Measurements from ENCODE around the gene AFMID. TPM values are rescaled to one million over a fixed set of nuclear protein-coding genes. Genes with fewer than 3 reads are reported as not detected.
"Not testable (repeated sequence)": the region's sequence is repeated elsewhere in the genome, so short reads cannot be mapped to it uniquely, and the experiment has no call there.

The AFMID gene
- total RNA-seq, 1 experiment from 2014 or later, result 30.4 TPM

DNA sequence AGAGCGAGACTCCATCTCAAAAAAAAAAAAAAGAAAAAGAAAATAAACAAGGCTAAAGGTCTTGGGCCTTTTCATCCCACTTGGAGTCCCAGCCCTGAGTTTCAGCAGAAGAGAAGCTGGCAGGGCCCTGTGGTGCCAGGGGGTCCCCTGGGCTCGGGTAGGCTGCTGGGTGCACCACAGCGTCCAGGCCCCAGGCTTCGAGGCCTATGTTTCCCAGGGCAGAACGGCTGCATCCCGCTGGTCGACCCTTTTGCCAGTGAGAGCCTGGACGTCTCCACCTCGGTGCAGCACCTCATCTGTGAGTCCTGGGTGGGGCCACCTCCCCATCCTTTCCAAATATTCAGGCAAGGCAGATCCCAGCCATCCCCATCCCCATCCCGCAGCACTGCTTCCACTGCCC is 46.5 kb downstream of the AFMID start:
- no peaks in the 10 kb centered on the region for H3K9me3 ChIP-seq (ENCODE audit: insufficient read depth, low read depth)
- TF ChIP-seq, protein P1, sequence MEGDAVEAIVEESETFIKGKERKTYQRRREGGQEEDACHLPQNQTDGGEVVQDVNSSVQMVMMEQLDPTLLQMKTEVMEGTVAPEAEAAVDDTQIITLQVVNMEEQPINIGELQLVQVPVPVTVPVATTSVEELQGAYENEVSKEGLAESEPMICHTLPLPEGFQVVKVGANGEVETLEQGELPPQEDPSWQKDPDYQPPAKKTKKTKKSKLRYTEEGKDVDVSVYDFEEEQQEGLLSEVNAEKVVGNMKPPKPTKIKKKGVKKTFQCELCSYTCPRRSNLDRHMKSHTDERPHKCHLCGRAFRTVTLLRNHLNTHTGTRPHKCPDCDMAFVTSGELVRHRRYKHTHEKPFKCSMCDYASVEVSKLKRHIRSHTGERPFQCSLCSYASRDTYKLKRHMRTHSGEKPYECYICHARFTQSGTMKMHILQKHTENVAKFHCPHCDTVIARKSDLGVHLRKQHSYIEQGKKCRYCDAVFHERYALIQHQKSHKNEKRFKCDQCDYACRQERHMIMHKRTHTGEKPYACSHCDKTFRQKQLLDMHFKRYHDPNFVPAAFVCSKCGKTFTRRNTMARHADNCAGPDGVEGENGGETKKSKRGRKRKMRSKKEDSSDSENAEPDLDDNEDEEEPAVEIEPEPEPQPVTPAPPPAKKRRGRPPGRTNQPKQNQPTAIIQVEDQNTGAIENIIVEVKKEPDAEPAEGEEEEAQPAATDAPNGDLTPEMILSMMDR (conservative IDR thresholded peaks at IDR 0.05), result no peak
- no peak for TF ChIP-seq EZH2 (IDR thresholded peaks at IDR 0.05; ENCODE audit: low read depth)
- intact Hi-C loops (cut with micrococcal nuclease; ENCODE audit: unreplicated experiment), result no loop called here
- H3K27me3 ChIP-seq (ENCODE audit: insufficient read depth, low read depth), result no peaks in the 10 kb centered on the region
- DNase-seq, result no peak
- H3K4me1 ChIP-seq (replicated peaks; ENCODE audit: insufficient read depth), result no peaks in the 10 kb centered on the region
- ChIA-PET CTCF (no interaction called here), POLR2A (ENCODE audit: unreplicated experiment) (no interaction called here)
- H3K79me2 ChIP-seq (ENCODE audit: low read depth), result no peaks in the 10 kb centered on the region
- no peak overlapping the region for H3K27ac ChIP-seq
- H3K9me2 ChIP-seq (ENCODE audit: insufficient read depth), result no peaks in the 10 kb centered on the region
- no TSS peak for BruUV-seq (replicated peaks)
- no peak overlapping the region for H2AFZ ChIP-seq
- no peak overlapping the region for H3K4me2 ChIP-seq
- no peaks in the 10 kb centered on the region for H3K36me3 ChIP-seq (ENCODE audit: low read depth)
- no peaks in the 10 kb centered on the region for H3F3A ChIP-seq (ENCODE audit: insufficient read depth, low read depth)
- H4K20me1 ChIP-seq (ENCODE audit: insufficient read depth), result no peaks in the 10 kb centered on the region
- H3K4me3 ChIP-seq, result no peak overlapping the region

DNA sequence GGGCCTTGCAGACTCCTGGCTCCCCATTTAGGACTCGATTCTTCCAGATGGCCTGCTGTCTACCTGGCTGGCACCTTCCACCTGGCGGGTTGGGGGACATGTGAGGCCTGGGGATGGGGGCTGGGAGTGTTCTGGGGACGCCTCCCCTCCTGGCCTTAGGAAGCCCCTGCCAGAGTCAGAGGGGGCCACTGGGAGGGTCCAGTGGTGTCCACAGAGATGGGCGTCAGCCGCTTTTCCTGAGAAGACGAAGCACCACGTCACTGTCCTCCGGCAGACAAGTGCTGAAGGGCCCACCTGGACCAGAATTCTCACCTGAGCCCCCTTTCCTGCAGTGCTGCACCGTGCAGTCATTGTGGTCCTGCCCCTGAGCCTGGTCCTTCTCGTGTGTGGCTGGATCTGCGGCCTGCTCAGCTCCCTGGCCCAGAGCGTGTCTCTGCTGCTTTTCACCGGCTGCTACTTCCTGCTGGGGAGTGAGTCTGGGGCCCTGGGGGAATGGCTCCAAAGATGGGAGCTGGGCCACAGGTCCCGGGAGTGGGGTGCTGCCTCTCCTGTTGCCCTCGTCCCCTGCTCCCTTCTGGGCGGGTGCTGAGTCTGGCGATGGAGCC is 47.2 kb downstream of the AFMID start:
- no peaks in the 10 kb centered on the region for H4K20me1 ChIP-seq (ENCODE audit: insufficient read depth)
- no peaks in the 10 kb centered on the region for H3F3A ChIP-seq (ENCODE audit: insufficient read depth, low read depth)
- H2AFZ ChIP-seq, result no peak overlapping the region
- ChIA-PET CTCF (interaction anchor here (0.5 kb wide), 1 partner anchor 92 kb away, joined by 18 read pairs; no protein-coding TSS in a partner anchor), POLR2A (ENCODE audit: unreplicated experiment) (no interaction called here)
- H3K9me3 ChIP-seq (ENCODE audit: insufficient read depth, low read depth), result no peaks in the 10 kb centered on the region
- no peak overlapping the region for H3K27ac ChIP-seq
- no peak for DNase-seq
- no peak overlapping the region for H3K4me3 ChIP-seq
- H3K4me2 ChIP-seq, result no peak overlapping the region
- no peaks in the 10 kb centered on the region for H3K4me1 ChIP-seq (replicated peaks; ENCODE audit: insufficient read depth)
- H3K36me3 ChIP-seq (ENCODE audit: low read depth), result no peaks in the 10 kb centered on the region
- H3K9me2 ChIP-seq (ENCODE audit: insufficient read depth), result no peaks in the 10 kb centered on the region
- no peaks in the 10 kb centered on the region for H3K27me3 ChIP-seq (ENCODE audit: insufficient read depth, low read depth)
- intact Hi-C loops (cut with micrococcal nuclease; ENCODE audit: unreplicated experiment), result no loop called here
- no TSS peak for BruUV-seq (replicated peaks)
- TF ChIP-seq, protein P1 (conservative IDR thresholded peaks at IDR 0.05), result no peak
- no peak for TF ChIP-seq EZH2 (IDR thresholded peaks at IDR 0.05; ENCODE audit: low read depth)
- no peaks in the 10 kb centered on the region for H3K79me2 ChIP-seq (ENCODE audit: low read depth)

DNA sequence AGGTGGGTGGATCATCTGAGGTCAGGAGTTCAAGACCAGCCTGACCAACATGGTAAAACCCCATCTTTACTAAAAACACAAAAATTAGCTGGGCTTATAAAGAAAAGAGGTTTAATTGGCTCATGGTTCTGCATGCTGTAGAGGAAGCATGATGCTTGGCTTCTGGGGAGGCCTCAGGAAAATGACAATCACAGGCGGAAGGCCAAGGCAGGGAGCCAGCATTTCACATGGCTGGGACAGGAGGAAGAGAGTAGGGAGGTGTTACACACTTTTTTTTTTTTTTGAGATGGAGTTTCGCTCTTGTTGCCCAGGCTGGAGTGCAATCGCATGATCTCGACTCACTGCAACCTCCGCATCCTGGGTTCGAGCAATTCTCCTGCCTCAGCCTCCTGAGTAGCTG is 47.9 kb downstream of the AFMID start:
- DNase-seq; POLR2A ChIA-PET (ENCODE audit: unreplicated experiment); H3K27ac ChIP-seq; H3F3A ChIP-seq (ENCODE audit: insufficient read depth, low read depth); H3K4me2 ChIP-seq; H3K9me2 ChIP-seq (ENCODE audit: insufficient read depth); H3K4me3 ChIP-seq; BruUV-seq (replicated peaks); H3K9me3 ChIP-seq (ENCODE audit: insufficient read depth, low read depth); CTCF ChIA-PET; H3K79me2 ChIP-seq (ENCODE audit: low read depth); H3K4me1 ChIP-seq (replicated peaks; ENCODE audit: insufficient read depth); H4K20me1 ChIP-seq (ENCODE audit: insufficient read depth); intact Hi-C loops (cut with micrococcal nuclease; ENCODE audit: unreplicated experiment); H3K27me3 ChIP-seq (ENCODE audit: insufficient read depth, low read depth); H2AFZ ChIP-seq; H3K36me3 ChIP-seq (ENCODE audit: low read depth): not testable (repeated sequence)

DNA sequence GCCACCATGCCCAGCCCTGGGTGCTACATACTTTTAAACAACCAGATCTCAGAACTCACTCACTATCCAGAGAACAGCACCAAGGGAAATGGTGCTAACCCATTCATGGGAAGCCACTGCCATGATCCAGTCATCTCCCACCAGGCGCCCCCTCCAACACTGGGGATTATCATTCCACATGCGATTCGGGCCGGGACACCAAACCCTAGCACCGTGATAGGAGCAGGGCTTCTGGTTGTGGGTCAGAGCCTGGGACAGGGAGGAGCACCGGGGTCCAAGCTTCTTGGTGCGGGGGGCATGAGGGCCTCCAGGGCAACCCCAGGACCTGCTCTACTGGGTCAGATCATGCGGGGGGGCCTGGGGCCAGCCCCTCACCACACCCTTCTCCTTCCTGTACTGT is 48.7 kb downstream of the AFMID start:
- no peak for DNase-seq
- Histone ChIP-seq H3K4me3 (no peak overlapping the region), H3K9me3 (ENCODE audit: insufficient read depth, low read depth) (no peaks in the 10 kb centered on the region), H4K20me1 (ENCODE audit: insufficient read depth) (no peaks in the 10 kb centered on the region), H3K4me2 (no peak overlapping the region), H3K27me3 (ENCODE audit: insufficient read depth, low read depth) (no peaks in the 10 kb centered on the region), H3K4me1 (replicated peaks; ENCODE audit: insufficient read depth) (no peaks in the 10 kb centered on the region), H3F3A (ENCODE audit: insufficient read depth, low read depth) (no peaks in the 10 kb centered on the region), H3K36me3 (ENCODE audit: low read depth) (no peaks in the 10 kb centered on the region), H3K9me2 (ENCODE audit: insufficient read depth) (no peaks in the 10 kb centered on the region), H3K79me2 (ENCODE audit: low read depth) (no peaks in the 10 kb centered on the region), H3K27ac (no peak overlapping the region), H2AFZ (no peak overlapping the region)
- TF ChIP-seq EZH2 (IDR thresholded peaks at IDR 0.05; ENCODE audit: low read depth), result no peak
- TF ChIP-seq, protein P1 (conservative IDR thresholded peaks at IDR 0.05), result no peak
- no TSS peak for BruUV-seq (replicated peaks)
- ChIA-PET POLR2A (ENCODE audit: unreplicated experiment) (no interaction called here), CTCF (no interaction called here)
- intact Hi-C loops (cut with micrococcal nuclease; ENCODE audit: unreplicated experiment), result no loop called here
